IMR-90 (cell line): ENCODE results near the gene HDAC5. TPM values are rescaled to one million over a fixed set of nuclear protein-coding genes. Genes with fewer than 3 reads are reported as not detected.

ENCODE experiments used
- ATAC-seq: fragments of 200-7000 bp; cut with Tn5 transposase; 2 replicates; pipeline ENCODE4 v1.9.1; 2020; ENCODE audit warnings: low read depth, mild to moderate bottlenecking, moderate library complexity
- BruUV-seq: library from RNA; stranded (reverse); fragments of 400-500 nt; replicated peaks from 2 replicates; lab custom pipeline; 2021; lab: Mats Ljungman, UMichigan
- CTCF ChIA-PET: fragments of 300-600 bp; formaldehyde crosslinking; extraction: SDS; loops from one replicate; lab custom pipeline; 2021; ENCODE audit warnings: antibody characterized with exemption; lab: Yijun Ruan, JAX
- POLR2A ChIA-PET: fragments of 300-600 bp; sonication (Branson Sonifier 250); formaldehyde crosslinking; loops from one replicate; lab custom pipeline; 2022; ENCODE audit warnings: antibody characterized with exemption; ENCODE audit not compliant: unreplicated experiment; lab: Charles Lee
- DNase-seq: peaks from one replicate; pipeline ENCODE4 v3.0.0; 2013
- H2AFZ ChIP-seq: replicated peaks from 2 replicates; pipeline ENCODE3; 2013; ENCODE audit warnings: low read length, mild to moderate bottlenecking; ENCODE audit not compliant: poor library complexity
- H2AK5ac ChIP-seq: 2 replicates; pipeline ENCODE4 v1.6.1; 2013; ENCODE audit warnings: low read depth, low read length, inconsistent platforms
- H2AK9ac ChIP-seq: replicated peaks from 2 replicates; pipeline ENCODE3; 2013; ENCODE audit warnings: mild to moderate bottlenecking, low read depth, low read length, moderate library complexity; ENCODE audit not compliant: poor library complexity
- H2BK120ac ChIP-seq: 2 replicates; pipeline ENCODE4 v1.6.1; 2013; ENCODE audit warnings: low read depth, low read length, inconsistent platforms
- H2BK15ac ChIP-seq: 3 replicates; pipeline ENCODE4 v1.6.1; 2013; ENCODE audit warnings: low read depth, low read length, inconsistent platforms
- H2BK20ac ChIP-seq: 2 replicates; pipeline ENCODE4 v1.6.1; 2013; ENCODE audit warnings: low read depth, mild to moderate bottlenecking, inconsistent platforms, low read length, moderate library complexity
- H2BK5ac ChIP-seq: 2 replicates; pipeline ENCODE4 v1.6.1; 2013; ENCODE audit warnings: mild to moderate bottlenecking, low read depth, low read length, inconsistent platforms; ENCODE audit not compliant: poor library complexity, severe bottlenecking
- H3K14ac ChIP-seq: replicated peaks from 2 replicates; pipeline ENCODE4 v1.6.1; 2013; ENCODE audit warnings: low read depth, low read length, inconsistent platforms
- H3K18ac ChIP-seq: 2 replicates; pipeline ENCODE4 v1.6.1; 2013; ENCODE audit warnings: low read depth, low read length, control low read depth
- H3K23ac ChIP-seq: 2 replicates; pipeline ENCODE4 v1.6.1; 2013; ENCODE audit warnings: low read depth, low read length, inconsistent platforms
- H3K27ac ChIP-seq: 2 replicates; pipeline ENCODE4 v1.5.1; 2013; ENCODE audit warnings: mild to moderate bottlenecking, control low read depth, low read length; ENCODE audit not compliant: insufficient read depth
- H3K27me3 ChIP-seq: 2 replicates; pipeline ENCODE4 v1.6.1; 2013; ENCODE audit warnings: low read length; ENCODE audit not compliant: control insufficient read depth, insufficient read depth
- H3K36me3 ChIP-seq: 2 replicates; pipeline ENCODE4 v1.6.1; 2013; ENCODE audit warnings: low read length, mixed read lengths; ENCODE audit not compliant: control insufficient read depth, insufficient read depth
- H3K4ac ChIP-seq: 2 replicates; pipeline ENCODE4 v1.6.1; 2013; ENCODE audit warnings: low read depth, low read length, inconsistent platforms
- H3K4me1 ChIP-seq: 2 replicates; pipeline ENCODE4 v1.6.1; 2013; ENCODE audit warnings: low read length, mixed read lengths; ENCODE audit not compliant: control insufficient read depth, insufficient read depth
- H3K4me2 ChIP-seq: 2 replicates; pipeline ENCODE4 v1.6.1; 2013; ENCODE audit warnings: low read depth, mild to moderate bottlenecking, control low read depth, low read length, moderate library complexity
- H3K4me3 ChIP-seq: 2 replicates; pipeline ENCODE4 v1.5.1; 2013; ENCODE audit warnings: low read depth, mild to moderate bottlenecking, control low read depth, low read length, moderate library complexity; ENCODE audit not compliant: insufficient read depth
- H3K56ac ChIP-seq: 2 replicates; pipeline ENCODE4 v1.6.1; 2013; ENCODE audit warnings: low read length, inconsistent platforms; ENCODE audit not compliant: insufficient read depth; ENCODE audit errors: extremely low read depth
- H3K79me1 ChIP-seq, 2 experiments: 2 replicates each; pipeline ENCODE4 v1.6.1; 2013; ENCODE audit warnings: low read length in 2 of 2, inconsistent platforms in 1 of 2, low read depth in 1 of 2
- H3K9ac ChIP-seq: 2 replicates; pipeline ENCODE4 v1.6.1; 2013; ENCODE audit warnings: low read depth, low read length, control low read depth
- H3K9me1 ChIP-seq: 2 replicates; pipeline ENCODE4 v1.6.1; 2013; ENCODE audit warnings: low read length, inconsistent platforms; ENCODE audit not compliant: insufficient read depth
- H3K9me3 ChIP-seq: 2 replicates; pipeline ENCODE4 v1.6.1; 2013; ENCODE audit warnings: low read length; ENCODE audit not compliant: control insufficient read depth, insufficient read depth
- H4K20me1 ChIP-seq: 2 replicates; pipeline ENCODE4 v1.6.1; 2013; ENCODE audit warnings: low read length, inconsistent platforms; ENCODE audit not compliant: insufficient read depth
- H4K5ac ChIP-seq: 2 replicates; pipeline ENCODE4 v1.6.1; 2013; ENCODE audit warnings: mild to moderate bottlenecking, low read depth, low read length, control low read depth
- H4K8ac ChIP-seq, 2 experiments: 2 replicates each; pipeline ENCODE4 v1.6.1; 2013; ENCODE audit warnings: low read depth in 2 of 2, low read length in 2 of 2, control low read depth in 1 of 2, inconsistent platforms in 1 of 2
- H4K91ac ChIP-seq: 2 replicates; pipeline ENCODE4 v1.6.1; 2013; ENCODE audit warnings: low read depth, low read length, inconsistent platforms; ENCODE audit not compliant: insufficient read depth
- MAZ ChIP-seq: IDR thresholded peaks from 2 replicates; pipeline ENCODE4 v1.6.1; 2012; ENCODE audit warnings: low read depth, mild to moderate bottlenecking, low read length, improper control_type of control experiment, moderate library complexity, borderline replicate concordance
- WGBS, 2 experiments: methylation state at CpG; one replicate each; pipeline versions ENCODE4 v1.1.5 to v1.1.7; 2013; ENCODE audit warnings: missing lambda C conversion rate in 2 of 2; ENCODE audit not compliant: insufficient read length in 1 of 2; ENCODE audit errors: extremely low coverage in 2 of 2; 5-methylcytosine and 5-hydroxymethylcytosine counted together
- dilution Hi-C: fragments of 300-500 bp; cut with HindIII; formaldehyde crosslinking; loops from one replicate; pipeline ENCODE4 v1.14.3; 2018; ENCODE audit warnings: low sequenced_read_pairs; ENCODE audit not compliant: unreplicated experiment
- in situ Hi-C: fragments of 300-500 bp; cut with MboI; formaldehyde crosslinking; loops from 3 replicates; pipeline ENCODE4 v1.14.3; 2019; ENCODE audit warnings: low sequenced_read_pairs, inconsistent platforms, mixed read lengths
- intact Hi-C: fragments of 100-400 bp; cut with micrococcal nuclease; formaldehyde crosslinking; loops from 2 replicates; pipeline ENCODE4 v1.10.0; 2022
- polyA plus RNA-seq, 3 experiments: library from polyadenylated mRNA; depleted of rRNA; stranded (reverse); fragments of >200 nt; gene quantifications; 2 replicates each; pipeline ENCODE4 v1.2.3, GENCODE V29; 2012; ENCODE audit warnings: low replicate concordance in 1 of 3
- total RNA-seq: library from RNA; depleted of rRNA; stranded (reverse); fragments of >200 nt; gene quantifications from 2 replicates; pipeline ENCODE4 v1.2.3, GENCODE V29; 2012

HDAC5 gene
- total and polyA plus RNA-seq, 2 of the 4 experiments (the other 2 are of a cell fraction): 47.0 to 61.3 TPM

DNA sequence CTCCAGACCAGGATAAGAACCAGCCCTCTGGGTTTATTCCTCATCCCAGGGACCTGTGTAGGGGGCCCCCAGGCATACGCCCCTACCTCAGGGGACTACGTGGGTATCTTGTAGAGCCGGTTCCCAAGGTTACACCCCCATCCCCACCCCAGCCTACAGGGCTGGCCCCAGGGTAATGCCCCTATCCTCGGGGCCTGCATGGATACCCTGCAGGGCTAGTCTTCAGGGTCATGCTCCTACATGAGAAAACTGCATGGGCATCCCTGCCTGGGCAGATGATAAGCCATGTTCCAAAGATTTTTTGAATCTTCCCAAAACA, 14.2 kb downstream of the HDAC5 start:
- dilution Hi-C loops (no loop called here), intact Hi-C loops (no loop called here), in situ Hi-C loops (no loop called here)
- peak overlapping the region; percentile 84 for H3K27ac ChIP-seq
- H3K4me3 ChIP-seq: peak overlapping the region; percentile 48; the same call in 1 of the 2 replicates
- H2AK5ac ChIP-seq: peak overlapping the region; percentile 90
- TF ChIP-seq MAZ: no peak
- H3K9ac ChIP-seq: peak overlapping the region; percentile 63; the same call in 1 of the 2 replicates
- H3K56ac ChIP-seq: peak overlapping the region; percentile 73; the same call in 1 of the 2 replicates
- H3K18ac ChIP-seq: peak overlapping the region; percentile 39; the same call in 1 of the 2 replicates
- H2BK120ac ChIP-seq: peak overlapping the region; percentile 99
- peak overlapping the region; percentile 88; the same call in 1 of the 3 replicates for H2BK15ac ChIP-seq
- ChIA-PET POLR2A (no interaction called here), CTCF (interaction anchor here (1.0 kb wide), 1 partner anchor 12 kb away, joined by 4 read pairs; no protein-coding TSS in a partner anchor)
- no peaks in the 10 kb centered on the region for H3K27me3 ChIP-seq
- peaks cover 25% of the 10 kb centered on the region for H3K9me1 ChIP-seq
- peaks cover 14 to 89% of the 10 kb centered on the region in 2 experiments for H3K79me1 ChIP-seq
- no peaks in the 10 kb centered on the region; the same call in 1 of the 2 replicates for H3K36me3 ChIP-seq
- peak overlapping the region; percentile 95 for H2BK20ac ChIP-seq
- no peaks in the 10 kb centered on the region for H3K9me3 ChIP-seq
- H3K4me2 ChIP-seq: peak overlapping the region; percentile 48
- H2AFZ ChIP-seq: no peak overlapping the region
- H3K23ac ChIP-seq: peak overlapping the region; percentile 99
- H4K8ac ChIP-seq: peak overlapping the region; percentile 23 to 82; a peak in 2 of 4 replicates
- 46% methylated on average over 4 of the region's 4 CpGs; no CpG with 5 or more reads in 1 of the 2 experiments for WGBS, 2 experiments
- no peak for ATAC-seq
- peak overlapping the region; percentile 88 for H2BK5ac ChIP-seq
- H2AK9ac ChIP-seq: peak overlapping the region; percentile 98
- no peak for DNase-seq
- H4K91ac ChIP-seq: peak overlapping the region; percentile 97
- peaks cover 47% of the 10 kb centered on the region for H3K4me1 ChIP-seq
- H3K14ac ChIP-seq: peak overlapping the region; percentile 99
- H4K5ac ChIP-seq: no peak overlapping the region
- H3K4ac ChIP-seq: peak overlapping the region; percentile 100
- peaks cover 30% of the 10 kb centered on the region for H4K20me1 ChIP-seq
- no TSS peak for BruUV-seq
